ENCODE results near the gene TRIM41. TPM values are rescaled to one million over a fixed set of nuclear protein-coding genes. Genes with fewer than 3 reads are reported as not detected.
"Not testable (repeated sequence)": the region's sequence is repeated elsewhere in the genome, so short reads cannot be mapped to it uniquely, and the experiment has no call there.

The TRIM41 gene
- total and polyA plus RNA-seq, 4 donors = 10.7 to 39.7 (median 30.8) TPM

DNA sequence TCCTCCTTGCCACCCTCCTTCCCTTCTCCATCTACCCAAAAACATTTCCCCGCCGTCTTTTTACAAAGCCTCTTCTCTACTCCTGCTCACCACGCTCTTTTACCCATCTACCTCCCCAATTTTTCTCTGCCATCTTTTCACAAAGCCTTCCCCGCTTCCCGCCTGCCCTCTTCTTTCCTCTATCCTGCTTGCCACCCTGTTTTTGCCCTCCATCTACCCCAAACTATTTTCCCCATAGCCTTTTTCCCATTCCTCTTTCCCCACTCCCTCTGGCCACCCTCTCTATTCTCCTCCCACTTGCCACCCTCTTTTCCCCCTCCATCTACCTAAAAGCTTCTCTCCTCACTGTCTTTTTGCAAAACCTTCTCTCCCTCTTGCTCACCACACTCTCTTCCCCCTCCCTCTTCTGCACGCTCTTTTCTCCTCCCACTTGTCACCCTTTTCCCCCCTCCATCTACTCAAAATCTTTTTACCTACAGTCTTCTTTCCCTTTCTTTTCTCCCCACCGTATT is 57.2 kb downstream of the TRIM41 start:
- Histone ChIP-seq H3K36me3 (ENCODE audit: control insufficient read depth, insufficient read depth, low read length) (peaks cover 9% of the 10 kb centered on the region), H3K27me3 (ENCODE audit: control insufficient read depth, insufficient read depth, low read length) (no peaks in the 10 kb centered on the region), H3K4me3 (ENCODE audit: low read depth, low read length) (no peak overlapping the region), H3K9me3 (ENCODE audit: control insufficient read depth, insufficient read depth, low read length) (no peaks in the 10 kb centered on the region), H3K27ac (ENCODE audit: low read depth, low read length) (no peak overlapping the region), H3K4me1 (ENCODE audit: control insufficient read depth, insufficient read depth, low read length) (no peaks in the 10 kb centered on the region)
- no peak for DNase-seq (ENCODE audit: low read depth in 4 of 6, low spot score in 6 of 6)
- WGBS (ENCODE audit: insufficient coverage) = 78% methylated on average over 7 of the region's 7 CpGs

DNA sequence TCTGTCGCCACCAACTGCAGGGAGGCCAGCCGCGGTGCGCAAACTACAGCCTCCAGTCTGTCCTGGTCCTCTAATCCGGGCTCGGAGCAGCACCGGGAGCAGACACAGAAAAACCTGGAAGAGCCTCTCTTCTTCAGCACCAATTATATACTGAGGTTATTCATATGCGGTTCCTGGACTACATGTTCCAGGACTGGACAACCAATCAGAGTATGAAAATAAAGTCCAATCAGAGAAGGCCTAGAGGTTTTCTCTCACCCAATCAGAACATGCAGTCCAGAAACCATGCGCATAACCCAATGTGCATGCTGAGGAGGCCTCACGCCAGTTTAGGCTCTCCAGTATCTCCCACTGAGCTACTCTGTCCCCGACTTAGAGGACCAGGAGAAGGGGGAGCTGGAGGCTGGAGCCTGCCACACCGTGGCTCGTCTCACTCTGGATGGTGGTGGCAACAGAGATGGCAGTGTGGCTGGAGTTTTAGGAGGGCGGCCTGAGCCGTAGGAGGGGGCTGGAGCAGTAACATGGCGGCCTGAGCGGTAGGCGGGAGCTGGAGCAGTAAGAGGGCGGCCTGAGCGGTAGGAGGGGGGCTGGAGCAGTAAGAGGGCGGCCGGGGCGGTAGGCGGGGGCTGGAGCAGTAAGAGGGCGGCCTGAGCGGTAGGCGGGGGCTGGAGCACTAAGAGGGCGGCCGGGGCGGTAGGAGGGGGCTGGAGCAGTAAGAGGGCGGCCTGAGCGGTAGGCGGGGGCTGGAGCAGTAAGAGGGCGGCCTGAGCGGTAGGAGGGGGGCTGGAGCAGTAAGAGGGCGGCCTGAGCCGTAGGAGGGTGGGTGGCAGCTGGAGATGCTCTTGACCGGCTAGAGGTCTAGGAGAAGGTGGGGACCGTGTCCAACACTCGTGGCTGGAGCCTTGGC is 58.2 kb downstream of the TRIM41 start:
- no peaks in the 10 kb centered on the region for H3K4me1 ChIP-seq (ENCODE audit: control insufficient read depth, insufficient read depth, low read length)
- no peak overlapping the region for H3K27ac ChIP-seq (ENCODE audit: low read depth, low read length)
- WGBS (ENCODE audit: insufficient coverage) = 91% methylated on average over 36 of the region's 40 CpGs
- H3K36me3 ChIP-seq (ENCODE audit: control insufficient read depth, insufficient read depth, low read length) = peaks cover 12% of the 10 kb centered on the region
- no peak overlapping the region for H3K4me3 ChIP-seq (ENCODE audit: low read depth, low read length)
- H3K27me3 ChIP-seq (ENCODE audit: control insufficient read depth, insufficient read depth, low read length) = no peaks in the 10 kb centered on the region
- no peaks in the 10 kb centered on the region for H3K9me3 ChIP-seq (ENCODE audit: control insufficient read depth, insufficient read depth, low read length)
- DNase-seq (ENCODE audit: low read depth in 4 of 6, low spot score in 6 of 6) = no peak

DNA sequence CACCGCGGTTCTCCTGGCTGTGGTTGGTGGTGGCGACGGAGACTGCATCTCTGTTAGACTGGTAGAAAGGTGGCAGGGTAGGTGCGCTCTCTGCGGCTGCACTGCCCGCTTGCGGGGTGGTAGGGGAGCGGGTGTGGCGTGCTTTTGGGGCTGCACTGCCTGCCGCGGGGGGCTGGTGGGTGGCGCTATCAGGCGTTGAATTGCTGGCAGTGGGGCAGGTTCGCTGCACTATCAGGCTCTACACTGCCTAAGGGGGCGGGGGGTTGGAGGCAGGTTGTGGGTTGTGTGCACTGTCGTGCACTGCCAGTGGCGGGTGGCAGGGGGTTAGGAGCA is 58.9 kb downstream of the TRIM41 start:
- WGBS (ENCODE audit: insufficient coverage) = 95% methylated on average over 13 of the region's 18 CpGs
- no peak for DNase-seq (ENCODE audit: low read depth in 4 of 6, low spot score in 6 of 6)
- Histone ChIP-seq H3K9me3 (ENCODE audit: control insufficient read depth, insufficient read depth, low read length) (no peaks in the 10 kb centered on the region), H3K4me3 (ENCODE audit: low read depth, low read length) (no peak overlapping the region), H3K4me1 (ENCODE audit: control insufficient read depth, insufficient read depth, low read length) (no peaks in the 10 kb centered on the region), H3K27ac (ENCODE audit: low read depth, low read length) (no peak overlapping the region), H3K36me3 (ENCODE audit: control insufficient read depth, insufficient read depth, low read length) (peaks cover 12% of the 10 kb centered on the region), H3K27me3 (ENCODE audit: control insufficient read depth, insufficient read depth, low read length) (no peaks in the 10 kb centered on the region)

DNA sequence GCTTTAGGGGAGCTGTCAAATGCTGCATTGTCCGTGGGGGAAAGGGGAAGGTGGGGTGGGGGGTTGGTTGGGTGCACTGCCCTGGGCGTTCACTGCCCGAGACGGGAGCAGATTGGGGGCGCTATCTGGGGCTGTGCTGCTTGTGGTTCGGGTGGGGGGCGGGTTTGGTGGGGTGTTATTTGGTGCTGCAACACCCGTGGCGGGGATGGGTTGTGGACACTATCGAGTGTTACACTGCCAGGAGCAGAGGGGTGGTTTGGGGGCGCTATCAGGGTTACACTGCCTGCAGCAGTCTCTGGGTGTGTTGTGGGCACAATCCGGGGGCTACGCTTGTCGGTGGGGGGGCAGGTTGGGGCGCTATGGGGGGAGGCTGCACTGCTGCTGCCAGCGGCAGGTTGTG is 59.3 kb downstream of the TRIM41 start:
- peaks cover 12% of the 10 kb centered on the region for H3K36me3 ChIP-seq (ENCODE audit: control insufficient read depth, insufficient read depth, low read length)
- H3K27me3 ChIP-seq (ENCODE audit: control insufficient read depth, insufficient read depth, low read length); H3K4me1 ChIP-seq (ENCODE audit: control insufficient read depth, insufficient read depth, low read length); H3K27ac ChIP-seq (ENCODE audit: low read depth, low read length); H3K4me3 ChIP-seq (ENCODE audit: low read depth, low read length); DNase-seq (ENCODE audit: low read depth in 4 of 6, low spot score in 6 of 6); H3K9me3 ChIP-seq (ENCODE audit: control insufficient read depth, insufficient read depth, low read length): not testable (repeated sequence)
- WGBS (ENCODE audit: insufficient coverage) = 81% methylated on average over 5 of the region's 16 CpGs

DNA sequence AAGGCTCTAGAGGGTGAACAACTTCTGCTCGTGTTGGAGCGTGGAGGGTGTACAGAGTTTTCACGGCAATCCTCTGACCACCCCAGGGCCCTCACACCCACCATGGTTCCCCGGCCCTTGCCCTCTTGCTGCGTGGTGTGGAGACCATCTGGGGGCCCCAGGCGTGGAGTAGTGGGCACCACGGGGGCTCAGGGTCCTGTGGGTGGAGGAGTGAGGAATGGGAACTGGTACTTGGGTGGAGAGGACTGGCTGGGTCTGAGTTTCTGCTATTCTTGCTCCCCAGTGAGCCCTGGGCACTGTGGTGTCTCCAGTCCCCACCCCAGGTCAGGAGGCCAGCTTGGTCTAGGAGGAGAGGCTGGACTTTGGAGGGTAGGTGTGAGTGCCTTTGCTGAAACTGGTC is 59.8 kb downstream of the TRIM41 start:
- no peak for DNase-seq (ENCODE audit: low read depth in 4 of 6, low spot score in 6 of 6)
- H3K36me3 ChIP-seq (ENCODE audit: control insufficient read depth, insufficient read depth, low read length) = peaks cover 12% of the 10 kb centered on the region
- H3K27me3 ChIP-seq (ENCODE audit: control insufficient read depth, insufficient read depth, low read length) = no peaks in the 10 kb centered on the region
- H3K27ac ChIP-seq (ENCODE audit: low read depth, low read length) = no peak overlapping the region
- H3K4me3 ChIP-seq (ENCODE audit: low read depth, low read length) = no peak overlapping the region
- no CpG with 5 or more reads among the region's 7 CpGs for WGBS (ENCODE audit: insufficient coverage)
- no peaks in the 10 kb centered on the region for H3K4me1 ChIP-seq (ENCODE audit: control insufficient read depth, insufficient read depth, low read length)
- no peaks in the 10 kb centered on the region for H3K9me3 ChIP-seq (ENCODE audit: control insufficient read depth, insufficient read depth, low read length)

DNA sequence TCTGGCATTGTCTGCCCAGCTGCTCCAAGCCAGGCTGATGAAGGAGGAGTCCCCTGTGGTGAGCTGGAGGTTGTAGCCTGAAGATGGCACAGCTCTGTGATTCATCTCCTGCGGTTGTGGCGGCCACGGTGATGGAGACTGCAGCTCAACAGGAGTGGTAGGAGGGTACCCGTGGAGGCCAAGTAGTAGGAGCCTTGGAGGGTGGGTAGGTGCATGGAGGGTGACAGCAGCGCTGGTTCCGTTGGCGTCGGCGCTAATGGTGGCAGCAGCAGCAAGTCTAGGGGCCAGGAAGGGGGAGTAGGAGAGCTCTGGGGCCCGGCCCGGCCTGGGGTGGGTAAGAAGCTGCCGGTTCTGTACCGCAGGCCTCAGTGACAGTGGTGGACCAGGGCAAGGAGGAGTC is 60.3 kb downstream of the TRIM41 start:
- Histone ChIP-seq H3K4me3 (ENCODE audit: low read depth, low read length) (no peak overlapping the region), H3K27ac (ENCODE audit: low read depth, low read length) (no peak overlapping the region), H3K36me3 (ENCODE audit: control insufficient read depth, insufficient read depth, low read length) (peaks cover 12% of the 10 kb centered on the region), H3K4me1 (ENCODE audit: control insufficient read depth, insufficient read depth, low read length) (no peaks in the 10 kb centered on the region), H3K27me3 (ENCODE audit: control insufficient read depth, insufficient read depth, low read length) (no peaks in the 10 kb centered on the region), H3K9me3 (ENCODE audit: control insufficient read depth, insufficient read depth, low read length) (no peaks in the 10 kb centered on the region)
- 92% methylated on average over 12 of the region's 13 CpGs for WGBS (ENCODE audit: insufficient coverage)
- DNase-seq (ENCODE audit: low read depth in 4 of 6, low spot score in 6 of 6) = no peak

DNA sequence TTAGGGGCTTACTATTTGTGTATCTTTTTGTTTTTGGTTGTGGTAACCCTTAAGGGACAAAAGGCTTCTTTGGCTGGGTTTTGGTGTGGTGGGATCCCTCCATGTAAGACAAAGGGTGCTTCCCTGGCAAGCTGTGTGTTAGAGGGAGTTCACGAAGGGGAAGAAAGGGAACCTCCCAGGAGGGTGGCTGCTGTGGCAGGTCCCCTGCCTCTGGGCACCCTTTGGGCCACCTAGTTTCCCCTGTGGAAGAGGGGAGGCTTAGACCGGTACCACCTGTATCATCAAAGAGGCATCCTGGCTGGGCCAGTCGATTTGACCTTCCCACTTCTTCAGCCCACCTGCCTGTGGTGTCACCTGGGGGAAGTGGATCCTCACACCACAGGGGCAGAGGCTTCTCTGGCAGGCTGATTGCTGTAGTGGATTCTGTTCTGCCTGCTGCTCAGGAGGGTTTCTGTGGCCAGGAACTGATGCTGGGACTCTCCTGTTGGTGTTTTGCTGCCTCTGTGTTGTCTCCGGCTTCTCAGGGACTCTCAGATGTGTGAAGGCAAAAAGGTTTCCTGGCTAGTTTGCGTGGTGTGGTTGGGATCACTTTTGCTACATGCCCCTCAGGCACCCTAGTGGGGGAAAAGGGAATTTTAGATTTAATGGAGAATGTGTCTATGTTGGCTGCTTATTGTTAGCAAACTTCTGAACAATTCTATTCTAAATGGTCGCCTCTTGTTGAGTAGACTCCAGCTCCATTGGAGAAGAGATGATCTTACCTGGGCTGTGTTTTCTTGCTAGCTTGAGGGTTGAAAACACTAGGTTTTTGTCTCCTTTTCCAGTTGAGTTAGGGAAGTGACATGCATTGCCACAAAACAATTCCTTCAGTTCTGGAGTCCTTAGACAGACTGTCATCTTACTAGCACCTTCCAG is 61.0 kb downstream of the TRIM41 start:
- not testable (repeated sequence) for H3K27ac ChIP-seq (ENCODE audit: low read depth, low read length); H3K4me1 ChIP-seq (ENCODE audit: control insufficient read depth, insufficient read depth, low read length); H3K27me3 ChIP-seq (ENCODE audit: control insufficient read depth, insufficient read depth, low read length); H3K4me3 ChIP-seq (ENCODE audit: low read depth, low read length); DNase-seq (ENCODE audit: low read depth in 4 of 6, low spot score in 6 of 6); H3K9me3 ChIP-seq (ENCODE audit: control insufficient read depth, insufficient read depth, low read length)
- WGBS (ENCODE audit: insufficient coverage) = 60% methylated on average over 1 of the region's 6 CpGs
- H3K36me3 ChIP-seq (ENCODE audit: control insufficient read depth, insufficient read depth, low read length) = peaks cover 12% of the 10 kb centered on the region

Small RNA genes lying within 50 kb of the gene (small RNA-seq; reads per million reads assigned to genes)
- not detected for gene MIR4638 (ENCODE audit: low replicate concordance)
- not detected for gene SNORD95 (ENCODE audit: low replicate concordance)
- not detected for gene SNORD96A (ENCODE audit: low replicate concordance)

Other genes with a start within 250 kb of the TRIM41 start
- not detected for gene BTNL3, start 234.4 kb upstream of the TRIM41 start, total RNA-seq
- gene BTNL3, start 234.4 kb upstream of the TRIM41 start, polyA plus RNA-seq (ENCODE audit: insufficient read length in 2 of 2) = not detected
- 1 to 10 TPM; 3.6 to 6.3 TPM for gene BTNL9, start 183.0 kb upstream of the TRIM41 start, total RNA-seq
- gene BTNL9, start 183.0 kb upstream of the TRIM41 start, polyA plus RNA-seq (ENCODE audit: insufficient read length in 2 of 2) = 10 to 100 TPM; 13.6 to 16.3 TPM
- gene OR2V1, start 92.1 kb upstream of the TRIM41 start, total RNA-seq = not detected
- not detected for gene OR2V1, start 92.1 kb upstream of the TRIM41 start, polyA plus RNA-seq (ENCODE audit: insufficient read length in 2 of 2)
- gene OR2V2, start 75.7 kb upstream of the TRIM41 start, total RNA-seq = not detected
- gene OR2V2, start 75.7 kb upstream of the TRIM41 start, polyA plus RNA-seq (ENCODE audit: insufficient read length in 2 of 2) = under 1 TPM in 1 of 2 donors, not detected in 1; 0.06 TPM
- gene TRIM7, start 18.1 kb upstream of the TRIM41 start, total RNA-seq = 1 to 10 TPM; 1.8 to 1.9 TPM
- 1 to 10 TPM; 6.4 to 7.3 TPM for gene TRIM7, start 18.1 kb upstream of the TRIM41 start, polyA plus RNA-seq (ENCODE audit: insufficient read length in 2 of 2)
- 1,000 to 10,000 TPM; 1,628 to 2,875 TPM for gene RACK1, start 20.6 kb downstream of the TRIM41 start, total RNA-seq
- 1,000 to 10,000 TPM; 1,370 to 1,428 TPM for gene RACK1, start 20.6 kb downstream of the TRIM41 start, polyA plus RNA-seq (ENCODE audit: insufficient read length in 2 of 2)
- 10 to 100 TPM; 13.2 to 18.7 TPM for gene TRIM52, start 37.9 kb downstream of the TRIM41 start, total RNA-seq
- 10 to 100 TPM; 25.1 to 35.8 TPM for gene TRIM52, start 37.9 kb downstream of the TRIM41 start, polyA plus RNA-seq (ENCODE audit: insufficient read length in 2 of 2)
- under 1 TPM in 1 of 2 donors, not detected in 1; 0.22 TPM for gene OR4F3, start 144.0 kb downstream of the TRIM41 start, total RNA-seq
- gene OR4F3, start 144.0 kb downstream of the TRIM41 start, polyA plus RNA-seq (ENCODE audit: insufficient read length in 2 of 2) = not detected